CD14-positive monocyte (primary cell): ENCODE results near the gene KRT72. TPM values are rescaled to one million over a fixed set of nuclear protein-coding genes. Genes with fewer than 3 reads are reported as not detected.

ENCODE experiments used
- DNase-seq, 3 donors: peaks; one replicate each; pipeline ENCODE4 v3.0.0-alpha.2; 2011 to 2022
- H2AFZ ChIP-seq: 2 replicates; pipeline ENCODE4 v1.6.0; 2012; ENCODE audit warnings: mild to moderate bottlenecking, low read depth, low read length, inconsistent platforms; ENCODE audit not compliant: insufficient read depth, poor library complexity, severe bottlenecking
- H3K27ac ChIP-seq, 2 donors: 1 replicate in 1 of 2; 2 replicates in 1 of 2; pipeline ENCODE4 v1.5.1; 2012 to 2013; ENCODE audit warnings: low read length in 2 of 2, control low read depth in 1 of 2, inconsistent platforms in 1 of 2, low read depth in 1 of 2, mild to moderate bottlenecking in 1 of 2
- H3K27me3 ChIP-seq, 2 donors: one replicate each; pipeline versions ENCODE4 v1.6.0 to v1.6.1; 2011 to 2013; ENCODE audit warnings: low read length in 2 of 2; ENCODE audit not compliant: control insufficient read depth in 2 of 2, insufficient read depth in 2 of 2
- H3K36me3 ChIP-seq, 2 donors: replicated peaks in 1 of 2; 1 replicate in 1 of 2; 2 replicates in 1 of 2; pipeline versions ENCODE4 v1.5.1 to v1.6.1; 2012 to 2013; ENCODE audit warnings: low read length in 2 of 2, control low read depth in 1 of 2, inconsistent platforms in 1 of 2, mild to moderate bottlenecking in 1 of 2; ENCODE audit not compliant: insufficient read depth in 2 of 2, control insufficient read depth in 1 of 2
- H3K4me1 ChIP-seq, 2 donors: 1 replicate in 1 of 2; 2 replicates in 1 of 2; pipeline versions ENCODE4 v1.5.1 to v1.6.1; 2012 to 2013; ENCODE audit warnings: low read length in 2 of 2, control low read depth in 1 of 2, inconsistent platforms in 1 of 2, mild to moderate bottlenecking in 1 of 2, moderate library complexity in 1 of 2; ENCODE audit not compliant: insufficient read depth in 2 of 2, control insufficient read depth in 1 of 2
- H3K4me2 ChIP-seq: replicated peaks from 2 replicates; pipeline ENCODE3; 2012; ENCODE audit warnings: low read length, moderate library complexity, mild to moderate bottlenecking; ENCODE audit not compliant: poor library complexity, severe bottlenecking; ENCODE audit errors: extremely low read depth
- H3K4me3 ChIP-seq, 3 experiments: fragments of 200-600 bp in 1 of 3; sonication (generic) in 1 of 3; replicated peaks in 1 of 3; 1 replicate in 2 of 3; 2 replicates in 1 of 3; pipeline ENCODE4 v1.5.1; 2011 to 2013; ENCODE audit warnings: low read length in 3 of 3, mild to moderate bottlenecking in 3 of 3, control low read depth in 2 of 3, low read depth in 2 of 3, inconsistent platforms in 1 of 3, moderate library complexity in 1 of 3
- H3K79me2 ChIP-seq: 2 replicates; pipeline ENCODE4 v1.6.0; 2012; ENCODE audit warnings: mild to moderate bottlenecking, control low read depth, inconsistent platforms, low read length, moderate library complexity; ENCODE audit not compliant: insufficient read depth
- H3K9ac ChIP-seq: 2 replicates; pipeline ENCODE4 v1.6.0; 2017; ENCODE audit warnings: low read length, mild to moderate bottlenecking; ENCODE audit not compliant: insufficient read depth, poor library complexity, severe bottlenecking
- H3K9me3 ChIP-seq, 2 donors: replicated peaks in 1 of 2; 1 replicate in 1 of 2; 2 replicates in 1 of 2; pipeline versions ENCODE4 v1.5.1 to v1.6.1; 2012 to 2013; ENCODE audit warnings: low read length in 2 of 2, control low read depth in 1 of 2; ENCODE audit not compliant: control insufficient read depth in 1 of 2, insufficient read depth in 1 of 2
- H4K20me1 ChIP-seq: 2 replicates; pipeline ENCODE4 v1.6.0; 2012; ENCODE audit warnings: mild to moderate bottlenecking, low read length, control low read depth, moderate library complexity; ENCODE audit not compliant: insufficient read depth
- H3K27ac Mint-ChIP-seq, 7 donors: one replicate each; pipeline ENCODE4 v1.8.0; 2020; ENCODE audit warnings: mild to moderate bottlenecking in 7 of 7, mixed read lengths in 7 of 7, moderate library complexity in 6 of 7, inconsistent platforms in 2 of 7
- H3K27me3 Mint-ChIP-seq, 3 donors: one replicate each; pipeline ENCODE4 v1.8.0; 2021 to 2022; ENCODE audit warnings: low read depth in 3 of 3, mild to moderate bottlenecking in 3 of 3, mixed read lengths in 3 of 3, moderate library complexity in 3 of 3, inconsistent platforms in 1 of 3
- H3K36me3 Mint-ChIP-seq, 2 donors: one replicate each; pipeline ENCODE4 v1.8.0; 2020; ENCODE audit warnings: mixed read lengths in 2 of 2, inconsistent platforms in 1 of 2, mild to moderate bottlenecking in 1 of 2
- H3K4me1 Mint-ChIP-seq: one replicate; pipeline ENCODE4 v1.8.0; 2020; ENCODE audit warnings: mild to moderate bottlenecking, mixed read lengths
- H3K4me3 Mint-ChIP-seq, 2 donors: one replicate each; pipeline ENCODE4 v1.8.0; 2020; ENCODE audit warnings: mild to moderate bottlenecking in 2 of 2, mixed read lengths in 2 of 2, moderate library complexity in 1 of 2
- H3K9me3 Mint-ChIP-seq, 7 donors: one replicate each; pipeline ENCODE4 v1.8.0; 2020 to 2022; ENCODE audit warnings: mixed read lengths in 7 of 7, mild to moderate bottlenecking in 6 of 7, moderate library complexity in 6 of 7, inconsistent platforms in 2 of 7
- WGBS: methylation state at CpG from one replicate; pipeline ENCODE4 v1.1.5; 2013; ENCODE audit warnings: missing lambda C conversion rate; ENCODE audit not compliant: insufficient coverage; 5-methylcytosine and 5-hydroxymethylcytosine counted together
- intact Hi-C, 2 donors: fragments of 100-400 bp; cut with micrococcal nuclease; formaldehyde crosslinking; loops; one replicate each; pipeline versions ENCODE4 v1.15.0 to v1.15.1; 2023
- polyA plus RNA-seq, 3 donors: library from polyadenylated mRNA; depleted of rRNA in 1 of 3; unstranded in 2 of 3; stranded (reverse) in 1 of 3; fragments of 300-500 nt in 2 of 3; fragments of >200 nt in 1 of 3; fragmentation: Illumina TruSeq in 2 of 3; gene quantifications; 1 replicate in 2 of 3; 2 replicates in 1 of 3; pipeline ENCODE4 v1.2.3, GENCODE V29; 2012 to 2021
- TF ChIP-seq, protein P1 (sequence below): fragments of 200-600 bp; IDR thresholded peaks from one replicate; pipeline ENCODE4 v1.8.0; 2022; ENCODE audit warnings: antibody characterized with exemption, mild to moderate bottlenecking

The KRT72 gene
- polyA plus RNA-seq, 3 donors = not detected

DNA sequence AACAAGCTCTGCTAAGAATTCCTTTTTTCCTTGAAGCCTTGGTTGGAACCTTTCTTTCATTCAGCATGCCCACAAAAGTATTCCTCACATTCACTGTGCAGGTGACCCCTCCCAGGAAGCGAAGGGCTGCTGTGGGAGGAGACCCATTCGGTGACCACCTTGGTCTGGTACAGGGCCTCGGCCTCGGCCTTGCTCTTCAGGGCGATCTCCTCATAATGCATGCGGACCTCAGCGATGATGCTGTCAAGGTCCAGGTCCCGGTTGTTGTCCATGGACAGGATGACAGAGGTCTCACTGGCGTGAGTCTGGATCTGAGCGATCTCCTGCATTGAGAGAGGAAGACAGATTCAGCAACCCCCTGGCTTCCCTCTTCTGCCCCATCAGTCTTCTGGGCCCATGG, 30.8 kb downstream of the KRT72 start:
- no peaks in the 10 kb centered on the region for H3K27me3 ChIP-seq
- no peaks in the 10 kb centered on the region for H4K20me1 ChIP-seq
- H3K4me1 Mint-ChIP-seq = no peaks in the 10 kb centered on the region
- no peak overlapping the region for H3K9ac ChIP-seq
- no peak overlapping the region for H3K4me3 Mint-ChIP-seq
- H3K4me3 ChIP-seq = no peak overlapping the region
- peaks cover 2 to 7% (median 3%) of the 10 kb centered on the region in 3 donors for H3K27me3 Mint-ChIP-seq
- no peaks in the 10 kb centered on the region for H3K9me3 Mint-ChIP-seq
- H2AFZ ChIP-seq = no peak overlapping the region
- H3K9me3 ChIP-seq = no peaks in the 10 kb centered on the region
- DNase-seq = no peak
- no peak overlapping the region for H3K4me2 ChIP-seq
- intact Hi-C loops = no loop called here
- H3K27ac Mint-ChIP-seq = no peak overlapping the region
- no peaks in the 10 kb centered on the region for H3K36me3 ChIP-seq
- WGBS = 94% methylated on average over 9 of the region's 10 CpGs
- TF ChIP-seq, protein P1, sequence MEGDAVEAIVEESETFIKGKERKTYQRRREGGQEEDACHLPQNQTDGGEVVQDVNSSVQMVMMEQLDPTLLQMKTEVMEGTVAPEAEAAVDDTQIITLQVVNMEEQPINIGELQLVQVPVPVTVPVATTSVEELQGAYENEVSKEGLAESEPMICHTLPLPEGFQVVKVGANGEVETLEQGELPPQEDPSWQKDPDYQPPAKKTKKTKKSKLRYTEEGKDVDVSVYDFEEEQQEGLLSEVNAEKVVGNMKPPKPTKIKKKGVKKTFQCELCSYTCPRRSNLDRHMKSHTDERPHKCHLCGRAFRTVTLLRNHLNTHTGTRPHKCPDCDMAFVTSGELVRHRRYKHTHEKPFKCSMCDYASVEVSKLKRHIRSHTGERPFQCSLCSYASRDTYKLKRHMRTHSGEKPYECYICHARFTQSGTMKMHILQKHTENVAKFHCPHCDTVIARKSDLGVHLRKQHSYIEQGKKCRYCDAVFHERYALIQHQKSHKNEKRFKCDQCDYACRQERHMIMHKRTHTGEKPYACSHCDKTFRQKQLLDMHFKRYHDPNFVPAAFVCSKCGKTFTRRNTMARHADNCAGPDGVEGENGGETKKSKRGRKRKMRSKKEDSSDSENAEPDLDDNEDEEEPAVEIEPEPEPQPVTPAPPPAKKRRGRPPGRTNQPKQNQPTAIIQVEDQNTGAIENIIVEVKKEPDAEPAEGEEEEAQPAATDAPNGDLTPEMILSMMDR = no peak
- no peaks in the 10 kb centered on the region for H3K79me2 ChIP-seq
- no peaks in the 10 kb centered on the region for H3K4me1 ChIP-seq
- H3K36me3 Mint-ChIP-seq = no peaks in the 10 kb centered on the region
- H3K27ac ChIP-seq = no peak overlapping the region

GRCh38 chr12:52568111-52568510, 33.2 kb downstream of the KRT72 start:
- DNase-seq = no peak
- Histone ChIP-seq H3K36me3 (no peaks in the 10 kb centered on the region), H3K79me2 (no peaks in the 10 kb centered on the region), H3K4me2 (no peak overlapping the region), H3K9ac (no peak overlapping the region), H3K4me3 (no peak overlapping the region), H3K27ac (no peak overlapping the region), H3K27me3 (peaks cover 2 to 4% of the 10 kb centered on the region in 2 donors), H3K4me1 (no peaks in the 10 kb centered on the region), H3K9me3 (no peaks in the 10 kb centered on the region), H2AFZ (no peak overlapping the region), H4K20me1 (no peaks in the 10 kb centered on the region)
- H3K9me3 Mint-ChIP-seq = no peaks in the 10 kb centered on the region
- peaks cover 5 to 9% (median 7%) of the 10 kb centered on the region in 3 donors for H3K27me3 Mint-ChIP-seq
- no peaks in the 10 kb centered on the region for H3K36me3 Mint-ChIP-seq
- intact Hi-C loops = no loop called here
- no peaks in the 10 kb centered on the region for H3K4me1 Mint-ChIP-seq
- H3K4me3 Mint-ChIP-seq = no peak overlapping the region
- TF ChIP-seq, protein P1 = no peak
- no peak overlapping the region for H3K27ac Mint-ChIP-seq
- 94% methylated on average over 10 of the region's 12 CpGs for WGBS
